Measurements from ENCODE around the gene SPEN. TPM values are rescaled to one million over a fixed set of nuclear protein-coding genes. Genes with fewer than 3 reads are reported as not detected.

SPEN gene
- total and polyA plus RNA-seq, 2 of the 13 experiments (the other 11 are each of a cell fraction or from before 2014, with no cell fraction given), result 4.8 to 14.0 TPM

GRCh38 chr1:15799928-15800835, 47.3 kb upstream of the SPEN start (continued):
- TF ChIP-seq ZNF691 (CRISPR knock-in tag; IDR thresholded peaks at IDR 0.05; ENCODE audit: borderline replicate concordance, low read depth), result peak; percentile 99
- peak; percentile 57; the same call in 1 of the 2 replicates for TF ChIP-seq CCDC6 (CRISPR knock-in tag; IDR thresholded peaks at IDR 0.05)
- no peak for TF ChIP-seq TBP (CRISPR knock-in tag; IDR thresholded peaks at IDR 0.05)
- no peak; the same call in 1 of the 2 replicates for TF ChIP-seq ZNF790 (CRISPR knock-in tag; IDR thresholded peaks at IDR 0.05; ENCODE audit: borderline replicate concordance)
- no peak for TF ChIP-seq SIX1 (CRISPR knock-in tag; IDR thresholded peaks at IDR 0.05; ENCODE audit: borderline replicate concordance)
- TF ChIP-seq ZHX1 (CRISPR knock-in tag; IDR thresholded peaks at IDR 0.05; ENCODE audit: low read depth), result no peak
- TF ChIP-seq NFYC (CRISPR knock-in tag; IDR thresholded peaks at IDR 0.05), result no peak
- TF ChIP-seq MXD4 (CRISPR knock-in tag; IDR thresholded peaks at IDR 0.05), result no peak; the same call in 1 of the 2 replicates
- TF ChIP-seq THAP11 (CRISPR knock-in tag; IDR thresholded peaks at IDR 0.05), result peak; percentile 33; the same call in 1 of the 2 replicates
- TF ChIP-seq ZNF841 (CRISPR knock-in tag; IDR thresholded peaks at IDR 0.05; ENCODE audit: borderline replicate concordance), result no peak
- no peak for TF ChIP-seq ZNF207 (IDR thresholded peaks at IDR 0.05; ENCODE audit: borderline replicate concordance)
- no peak for TF ChIP-seq ZNF879 (CRISPR knock-in tag; IDR thresholded peaks at IDR 0.05)
- no peak for TF ChIP-seq ZNF550 (CRISPR knock-in tag; IDR thresholded peaks at IDR 0.05; ENCODE audit: borderline replicate concordance)
- TF ChIP-seq MAF1 (CRISPR knock-in tag; IDR thresholded peaks at IDR 0.05; ENCODE audit: borderline replicate concordance), result no peak
- TF ChIP-seq FOXJ3 (CRISPR knock-in tag; IDR thresholded peaks at IDR 0.05; ENCODE audit: borderline replicate concordance), result no peak
- TF ChIP-seq ATF6 (CRISPR knock-in tag; conservative IDR thresholded peaks at IDR 0.05), result no peak
- TF ChIP-seq EZH2 (conservative IDR thresholded peaks at IDR 0.05; ENCODE audit: low read depth, low read length), result no peak
- TF ChIP-seq ZNF558 (CRISPR knock-in tag; IDR thresholded peaks at IDR 0.05; ENCODE audit: borderline replicate concordance), result no peak
- TF ChIP-seq HMG20A (CRISPR knock-in tag; IDR thresholded peaks at IDR 0.05; ENCODE audit: borderline replicate concordance), result peak; percentile 62; the same call in 1 of the 2 replicates
- peak; percentile 76; the same call in 1 of the 2 replicates for TF ChIP-seq ETV5 (CRISPR knock-in tag; IDR thresholded peaks at IDR 0.05; ENCODE audit: borderline replicate concordance)
